Coronary artery (tissue), 2 donors: ENCODE measurements around the gene COG8.
A peak's percentile ranks its signal among the peaks of the same experiment; 100 is the strongest.

ENCODE experiments used
- DNase-seq: peaks from one replicate; pipeline ENCODE4 v3.0.0-alpha.2; 2017; ENCODE audit warnings: low spot score
- H3K27ac ChIP-seq, 2 donors: fragments of 200-600 bp; sonication (generic); one replicate each; pipeline ENCODE4 v1.5.1; 2016 to 2019
- H3K4me3 ChIP-seq: fragments of 200-600 bp; sonication (generic); 2 replicates; pipeline ENCODE4 v1.5.1; 2016; ENCODE audit warnings: mild to moderate bottlenecking, moderate library complexity
- TF ChIP-seq, protein P1 (sequence below): fragments of 200-600 bp; sonication (generic); IDR thresholded peaks from one replicate; pipeline ENCODE4 v1.5.1; 2019; ENCODE audit warnings: antibody characterized with exemption

Gene COG8

DNA sequence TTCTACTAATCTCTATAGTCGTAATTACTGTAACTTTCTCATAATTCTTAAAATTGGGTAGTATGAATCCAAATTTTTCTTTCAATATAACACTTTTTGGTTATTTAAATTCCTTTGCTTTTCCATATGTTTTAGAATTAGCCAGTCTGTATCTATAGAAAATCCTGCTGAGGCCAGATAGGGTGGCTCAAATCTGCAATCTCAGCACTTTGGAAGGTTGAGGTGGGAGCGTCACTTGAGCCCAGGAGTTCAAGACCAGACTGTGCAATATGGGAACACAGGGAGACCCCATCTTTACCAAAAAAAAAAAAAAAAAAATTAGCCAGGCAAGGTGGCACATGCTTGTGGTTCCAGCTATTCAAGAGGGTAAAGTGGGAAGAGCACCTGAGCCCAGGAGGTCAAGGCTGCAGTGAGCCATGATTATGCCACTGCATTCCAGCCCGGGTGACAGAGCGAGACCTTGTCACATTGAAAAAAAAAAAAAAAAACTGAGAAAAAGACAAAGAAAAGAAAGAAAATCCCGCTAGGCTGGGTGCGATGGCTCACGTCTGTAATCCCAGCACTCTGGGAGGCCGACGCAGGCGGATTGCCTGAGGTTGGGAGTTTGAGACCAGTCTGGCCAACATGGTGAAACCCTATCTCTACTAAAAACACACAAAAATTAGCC is 37.2 kb upstream of the COG8 start:
- TF ChIP-seq, protein P1, sequence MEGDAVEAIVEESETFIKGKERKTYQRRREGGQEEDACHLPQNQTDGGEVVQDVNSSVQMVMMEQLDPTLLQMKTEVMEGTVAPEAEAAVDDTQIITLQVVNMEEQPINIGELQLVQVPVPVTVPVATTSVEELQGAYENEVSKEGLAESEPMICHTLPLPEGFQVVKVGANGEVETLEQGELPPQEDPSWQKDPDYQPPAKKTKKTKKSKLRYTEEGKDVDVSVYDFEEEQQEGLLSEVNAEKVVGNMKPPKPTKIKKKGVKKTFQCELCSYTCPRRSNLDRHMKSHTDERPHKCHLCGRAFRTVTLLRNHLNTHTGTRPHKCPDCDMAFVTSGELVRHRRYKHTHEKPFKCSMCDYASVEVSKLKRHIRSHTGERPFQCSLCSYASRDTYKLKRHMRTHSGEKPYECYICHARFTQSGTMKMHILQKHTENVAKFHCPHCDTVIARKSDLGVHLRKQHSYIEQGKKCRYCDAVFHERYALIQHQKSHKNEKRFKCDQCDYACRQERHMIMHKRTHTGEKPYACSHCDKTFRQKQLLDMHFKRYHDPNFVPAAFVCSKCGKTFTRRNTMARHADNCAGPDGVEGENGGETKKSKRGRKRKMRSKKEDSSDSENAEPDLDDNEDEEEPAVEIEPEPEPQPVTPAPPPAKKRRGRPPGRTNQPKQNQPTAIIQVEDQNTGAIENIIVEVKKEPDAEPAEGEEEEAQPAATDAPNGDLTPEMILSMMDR = no peak
- Histone ChIP-seq H3K4me3 (no peak overlapping the region), H3K27ac (no peak overlapping the region)
- DNase-seq = no peak

DNA sequence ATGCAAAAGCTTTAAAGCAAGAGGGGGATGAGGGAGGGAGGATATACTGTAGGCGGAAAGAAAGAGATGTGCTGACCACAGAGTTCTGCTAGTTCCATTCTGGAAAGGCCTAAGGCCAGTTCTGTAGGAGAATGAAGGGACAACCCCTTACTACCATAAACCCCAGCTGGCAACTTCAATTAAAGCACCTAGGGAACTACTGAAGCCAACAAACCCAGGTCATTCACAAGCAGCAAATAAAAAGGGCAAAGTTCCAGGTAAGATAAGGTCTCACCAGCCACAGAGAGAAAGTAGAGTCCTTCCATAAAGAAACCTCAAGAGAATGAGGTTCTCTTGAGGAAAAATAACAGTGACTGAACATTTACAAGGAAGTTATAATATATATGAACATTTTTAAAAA is 33.7 kb upstream of the COG8 start:
- TF ChIP-seq, protein P1 = no peak
- Histone ChIP-seq H3K4me3 (no peak overlapping the region), H3K27ac (no peak overlapping the region)
- no peak for DNase-seq

DNA sequence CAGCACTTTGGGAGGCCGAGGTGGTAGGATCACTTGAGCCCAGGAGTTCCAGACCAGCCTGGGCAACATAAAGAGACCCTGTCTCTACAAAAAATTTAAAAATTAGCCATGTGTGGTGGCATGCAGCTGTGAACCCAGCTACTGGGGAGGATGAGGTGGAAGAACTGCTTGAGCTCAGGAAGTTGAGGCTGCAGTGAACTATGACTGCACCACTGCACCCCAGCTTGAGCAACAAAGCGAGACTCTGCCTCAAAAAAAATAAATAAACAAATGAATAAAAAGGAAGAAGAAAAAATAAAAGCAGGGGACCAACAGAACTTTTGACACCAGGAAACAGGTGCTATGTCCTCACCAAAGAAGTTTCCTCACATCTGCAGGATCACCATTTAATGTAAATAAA is 32.2 kb upstream of the COG8 start:
- DNase-seq = peak; percentile 40
- H3K4me3 ChIP-seq = no peak overlapping the region
- TF ChIP-seq, protein P1 = no peak
- H3K27ac ChIP-seq = no peak overlapping the region

DNA sequence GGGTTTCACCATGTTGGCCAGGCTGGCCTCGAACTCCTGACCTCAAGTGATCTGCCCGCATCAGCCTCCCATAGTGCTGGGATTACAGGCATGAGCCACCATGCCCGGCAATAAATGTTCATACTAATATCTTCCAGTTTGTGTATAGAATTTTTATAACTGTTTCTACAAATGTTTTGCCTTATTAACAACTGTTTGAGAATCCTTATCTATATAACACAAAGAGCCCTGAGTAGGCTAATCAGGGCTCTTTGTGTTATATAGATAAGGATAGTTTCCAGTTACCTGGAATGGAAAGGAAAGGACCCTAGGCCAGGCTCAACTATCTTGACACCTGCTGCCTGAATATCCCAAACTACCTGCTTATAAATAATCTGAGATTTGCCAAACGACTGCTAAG is 29.5 kb upstream of the COG8 start:
- no peak for DNase-seq
- Histone ChIP-seq H3K27ac (no peak overlapping the region), H3K4me3 (no peak overlapping the region)
- TF ChIP-seq, protein P1 = no peak

DNA sequence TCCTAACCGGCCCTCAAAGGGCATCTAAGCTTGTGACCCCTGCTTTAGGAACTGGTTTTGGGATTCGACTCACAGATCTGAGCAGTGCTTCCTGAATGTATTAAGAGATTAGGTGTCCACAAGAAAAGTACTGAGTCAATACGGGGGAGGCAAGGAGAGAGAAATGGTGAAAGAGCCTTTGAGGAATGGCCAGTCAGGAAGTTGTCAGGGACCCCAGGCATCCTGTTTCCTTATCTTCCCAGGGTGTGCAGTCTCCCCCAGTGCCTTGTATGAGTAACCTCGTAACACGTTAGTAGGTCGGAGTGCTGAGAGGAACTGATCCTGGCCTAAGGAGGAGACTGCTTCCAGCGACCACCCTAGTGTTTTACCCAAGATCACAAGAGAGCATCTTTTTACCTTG is 28.6 kb upstream of the COG8 start:
- H3K4me3 ChIP-seq = no peak overlapping the region
- no peak overlapping the region for H3K27ac ChIP-seq
- TF ChIP-seq, protein P1 = no peak
- no peak for DNase-seq

DNA sequence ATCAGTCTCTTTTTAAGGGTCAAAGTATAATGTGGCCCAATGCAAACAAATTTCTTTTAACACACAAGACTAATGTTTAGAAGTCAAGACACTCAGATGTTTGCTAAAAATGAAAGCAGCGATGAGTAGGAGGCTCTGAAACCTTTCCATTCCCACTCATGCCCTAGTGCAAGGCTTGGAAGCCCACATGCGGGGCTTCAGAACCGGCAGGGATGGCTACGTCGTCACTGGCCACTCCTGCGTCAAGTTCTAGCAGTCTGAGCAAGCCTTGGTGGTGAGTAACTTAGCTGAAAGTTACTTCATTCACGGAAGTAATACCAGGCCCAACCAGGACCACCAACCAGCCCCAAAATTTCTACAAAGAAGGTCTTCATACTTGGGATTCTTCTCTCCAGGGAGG is 27.1 kb upstream of the COG8 start:
- no peak for DNase-seq
- TF ChIP-seq, protein P1 = no peak
- Histone ChIP-seq H3K4me3 (no peak overlapping the region), H3K27ac (no peak overlapping the region)

DNA sequence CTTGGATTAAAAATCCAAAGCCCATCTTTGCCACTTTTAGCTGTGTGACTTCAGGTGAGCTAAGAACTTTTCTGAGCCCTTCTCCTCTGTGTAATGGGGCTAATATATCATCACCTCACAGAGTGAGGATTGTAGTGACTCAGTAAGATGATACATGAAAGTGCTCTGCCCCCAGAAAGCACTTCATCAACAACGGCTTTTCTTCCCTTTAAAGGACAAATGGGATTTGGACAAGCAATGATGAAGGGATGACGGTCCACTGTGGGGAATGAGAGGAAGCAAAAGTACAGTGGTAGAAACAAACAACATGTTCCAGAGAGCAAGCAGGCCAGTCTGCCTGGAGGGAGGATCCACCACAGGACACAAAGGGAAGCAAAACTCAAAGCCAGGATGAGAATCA is 26.5 kb upstream of the COG8 start:
- H3K4me3 ChIP-seq = no peak overlapping the region
- TF ChIP-seq, protein P1 = no peak
- no peak overlapping the region for H3K27ac ChIP-seq
- no peak for DNase-seq
